MCF 10A (cell line): ENCODE results near the gene C5AR1. TPM values are rescaled to one million over a fixed set of nuclear protein-coding genes. Genes with fewer than 3 reads are reported as not detected.

Source experiments
- BruUV-seq: library from RNA; stranded (reverse); fragments of 400-500 nt; replicated peaks from 2 replicates; lab custom pipeline; 2021; lab: Mats Ljungman, UMichigan
- CTCF ChIA-PET: fragments of 300-600 bp; sonication (Branson Sonifier 250); formaldehyde crosslinking; extraction: SDS; loops from one replicate; lab custom pipeline; 2021; ENCODE audit warnings: antibody characterized with exemption, inconsistent platforms; lab: Yijun Ruan, JAX
- POLR2A ChIA-PET: fragments of 300-600, 350-650 bp; sonication (Branson Sonifier 250); formaldehyde crosslinking; extraction: SDS; loops from one replicate; lab custom pipeline; 2020; ENCODE audit warnings: antibody characterized with exemption, inconsistent platforms; lab: Yijun Ruan, JAX
- DNase-seq: peaks from one replicate; pipeline ENCODE4 v3.0.0-alpha.2; 2018; ENCODE audit not compliant: unreplicated experiment
- H3K27ac Mint-ChIP-seq: one replicate; pipeline ENCODE4 v1.8.0; 2022; ENCODE audit warnings: mild to moderate bottlenecking, low read depth, mixed read lengths; ENCODE audit not compliant: unreplicated experiment
- H3K27me3 Mint-ChIP-seq: one replicate; pipeline ENCODE4 v1.8.0; 2022; ENCODE audit warnings: mixed read lengths; ENCODE audit not compliant: insufficient read depth, unreplicated experiment
- H3K36me3 Mint-ChIP-seq: one replicate; pipeline ENCODE4 v1.8.0; 2022; ENCODE audit warnings: mild to moderate bottlenecking, moderate library complexity, mixed read lengths; ENCODE audit not compliant: insufficient read depth, unreplicated experiment
- H3K4me1 Mint-ChIP-seq: one replicate; pipeline ENCODE4 v1.8.0; 2022; ENCODE audit warnings: mixed read lengths; ENCODE audit not compliant: insufficient read depth, unreplicated experiment
- H3K4me3 Mint-ChIP-seq: one replicate; pipeline ENCODE4 v1.8.0; 2022; ENCODE audit warnings: mild to moderate bottlenecking, moderate library complexity, mixed read lengths; ENCODE audit not compliant: unreplicated experiment
- H3K9me3 Mint-ChIP-seq: one replicate; pipeline ENCODE4 v1.8.0; 2022; ENCODE audit warnings: mixed read lengths; ENCODE audit not compliant: unreplicated experiment
- intact Hi-C: fragments of 100-400 bp; cut with micrococcal nuclease; formaldehyde crosslinking; loops from 2 replicates; pipeline ENCODE4 v1.14.1; 2022
- total RNA-seq: library from RNA; stranded (reverse); gene quantifications from 2 replicates; pipeline ENCODE4 v1.2.3, GENCODE V29; 2022
- TF ChIP-seq, protein P1 (sequence below): fragments of 200-600 bp; IDR thresholded peaks from one replicate; pipeline ENCODE4 v1.8.0; 2022; ENCODE audit warnings: antibody characterized with exemption, mild to moderate bottlenecking; ENCODE audit not compliant: unreplicated experiment

C5AR1 gene
- total RNA-seq, 1 experiment from 2014 or later = 1.9 TPM

DNA sequence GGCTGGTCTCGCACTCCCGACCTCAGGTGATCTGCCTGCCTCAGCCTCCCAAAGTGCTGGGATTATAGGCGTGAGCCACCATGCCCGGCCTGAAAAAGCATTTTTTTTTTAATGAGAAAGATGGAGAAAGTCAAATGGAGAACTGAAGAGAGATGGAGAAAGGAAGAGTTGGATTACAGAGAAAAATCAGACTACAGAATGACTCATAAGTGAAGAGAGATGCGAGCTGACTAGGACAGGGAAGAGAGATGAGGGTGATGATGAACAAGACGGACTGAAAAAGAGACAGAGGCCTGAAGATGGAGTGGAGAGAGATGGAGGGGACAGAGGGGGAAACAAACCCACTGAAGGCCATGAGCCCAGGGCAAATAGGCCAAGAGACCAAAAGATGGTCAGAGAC is 41.0 kb downstream of the C5AR1 start:
- BruUV-seq = no TSS peak
- H3K36me3 Mint-ChIP-seq = peaks cover 47% of the 10 kb centered on the region
- intact Hi-C loops = no loop called here
- H3K9me3 Mint-ChIP-seq = no peaks in the 10 kb centered on the region
- DNase-seq = no peak
- ChIA-PET POLR2A (interaction anchor here (1.3 to 2.7 kb wide), 4 partner anchors 11 to 35 kb away, joined by 3 to 24 read pairs (median 16); no protein-coding TSS in a partner anchor), CTCF (interaction anchor here (0.6 to 2.8 kb wide), 5 partner anchors 21 to 122 kb away, joined by 3 to 24 read pairs (median 7); no protein-coding TSS in a partner anchor)
- H3K4me3 Mint-ChIP-seq = peak overlapping the region; percentile 19
- TF ChIP-seq, protein P1, sequence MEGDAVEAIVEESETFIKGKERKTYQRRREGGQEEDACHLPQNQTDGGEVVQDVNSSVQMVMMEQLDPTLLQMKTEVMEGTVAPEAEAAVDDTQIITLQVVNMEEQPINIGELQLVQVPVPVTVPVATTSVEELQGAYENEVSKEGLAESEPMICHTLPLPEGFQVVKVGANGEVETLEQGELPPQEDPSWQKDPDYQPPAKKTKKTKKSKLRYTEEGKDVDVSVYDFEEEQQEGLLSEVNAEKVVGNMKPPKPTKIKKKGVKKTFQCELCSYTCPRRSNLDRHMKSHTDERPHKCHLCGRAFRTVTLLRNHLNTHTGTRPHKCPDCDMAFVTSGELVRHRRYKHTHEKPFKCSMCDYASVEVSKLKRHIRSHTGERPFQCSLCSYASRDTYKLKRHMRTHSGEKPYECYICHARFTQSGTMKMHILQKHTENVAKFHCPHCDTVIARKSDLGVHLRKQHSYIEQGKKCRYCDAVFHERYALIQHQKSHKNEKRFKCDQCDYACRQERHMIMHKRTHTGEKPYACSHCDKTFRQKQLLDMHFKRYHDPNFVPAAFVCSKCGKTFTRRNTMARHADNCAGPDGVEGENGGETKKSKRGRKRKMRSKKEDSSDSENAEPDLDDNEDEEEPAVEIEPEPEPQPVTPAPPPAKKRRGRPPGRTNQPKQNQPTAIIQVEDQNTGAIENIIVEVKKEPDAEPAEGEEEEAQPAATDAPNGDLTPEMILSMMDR = no peak
- H3K27me3 Mint-ChIP-seq = no peaks in the 10 kb centered on the region
- no peak overlapping the region for H3K27ac Mint-ChIP-seq
- H3K4me1 Mint-ChIP-seq = peaks cover 18% of the 10 kb centered on the region

DNA sequence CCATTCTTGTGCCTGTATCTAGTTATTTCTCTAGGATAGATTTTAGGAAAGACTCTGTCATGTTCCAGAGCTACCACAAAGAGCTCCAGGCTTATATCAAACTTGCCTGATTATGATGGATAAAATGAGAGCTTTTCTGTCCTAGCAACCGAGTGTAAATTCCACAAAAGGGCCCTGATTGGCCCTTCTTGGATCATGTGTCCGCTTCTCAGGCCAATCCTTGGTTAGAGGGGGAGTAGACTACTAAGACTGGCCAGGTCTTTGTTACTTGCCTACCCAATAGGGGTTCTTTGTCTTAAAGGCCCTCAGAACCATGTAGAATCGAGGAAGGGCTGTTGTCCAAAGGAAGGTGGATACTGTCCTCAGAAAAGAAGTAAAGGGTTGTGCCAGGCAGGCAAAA is 41.9 kb downstream of the C5AR1 start:
- H3K4me3 Mint-ChIP-seq = no peak overlapping the region
- intact Hi-C loops = no loop called here
- H3K27ac Mint-ChIP-seq = peak overlapping the region; percentile 54
- TF ChIP-seq, protein P1 = no peak
- no peaks in the 10 kb centered on the region for H3K9me3 Mint-ChIP-seq
- BruUV-seq = no TSS peak
- H3K36me3 Mint-ChIP-seq = peaks cover 54% of the 10 kb centered on the region
- ChIA-PET CTCF (interaction anchor here (0.6 to 2.2 kb wide), 2 partner anchors 40 to 55 kb away, joined by 3 to 7 read pairs; no protein-coding TSS in a partner anchor), POLR2A (no interaction called here)
- no peaks in the 10 kb centered on the region for H3K27me3 Mint-ChIP-seq
- DNase-seq = peak; percentile 58
- H3K4me1 Mint-ChIP-seq = peaks cover 18% of the 10 kb centered on the region

DNA sequence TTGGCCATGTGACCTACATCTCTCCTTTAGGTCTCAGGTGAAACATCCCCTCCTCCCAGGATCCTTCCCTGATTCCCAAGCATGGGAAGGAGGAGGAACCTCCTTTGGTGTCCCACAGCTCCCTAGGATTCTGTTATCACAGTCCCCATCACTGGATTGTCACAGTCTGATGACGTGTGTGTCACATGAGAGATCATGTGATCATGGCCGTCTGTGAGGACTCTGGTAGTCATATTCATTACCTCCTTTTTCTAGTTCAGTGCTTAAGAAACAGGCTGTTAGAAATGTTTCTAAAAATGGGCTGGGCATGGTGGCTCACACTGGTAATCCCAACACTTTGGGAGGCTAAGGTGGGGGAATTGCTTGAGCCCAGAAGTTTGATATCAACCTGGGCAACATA is 42.4 kb downstream of the C5AR1 start:
- ChIA-PET POLR2A (no interaction called here), CTCF (interaction anchor here (0.6 to 2.2 kb wide), 2 partner anchors 39 to 63 kb away, joined by 3 to 7 read pairs; no protein-coding TSS in a partner anchor)
- peaks cover 59% of the 10 kb centered on the region for H3K36me3 Mint-ChIP-seq
- H3K4me3 Mint-ChIP-seq = no peak overlapping the region
- no peaks in the 10 kb centered on the region for H3K27me3 Mint-ChIP-seq
- BruUV-seq = no TSS peak
- intact Hi-C loops = no loop called here
- no peak for DNase-seq
- H3K9me3 Mint-ChIP-seq = no peaks in the 10 kb centered on the region
- TF ChIP-seq, protein P1 = no peak
- H3K4me1 Mint-ChIP-seq = peaks cover 18% of the 10 kb centered on the region
- H3K27ac Mint-ChIP-seq = peak overlapping the region; percentile 54

DNA sequence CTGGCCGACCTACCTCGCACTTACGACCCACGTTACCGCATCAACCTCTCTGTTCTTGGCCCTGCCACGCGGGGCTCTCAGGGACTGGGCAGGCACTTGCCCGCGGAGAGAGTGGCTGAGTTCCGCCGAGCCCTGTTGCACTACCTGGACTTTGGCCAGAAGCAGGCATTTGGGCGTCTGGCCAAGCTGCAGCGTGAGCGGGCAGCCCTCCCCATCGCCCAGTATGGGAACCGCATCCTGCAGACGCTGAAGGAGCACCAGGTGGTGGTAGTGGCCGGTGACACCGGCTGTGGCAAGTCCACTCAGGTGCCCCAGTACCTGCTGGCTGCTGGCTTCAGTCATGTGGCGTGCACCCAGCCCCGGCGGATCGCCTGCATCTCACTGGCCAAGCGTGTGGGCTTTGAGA is 43.6 kb downstream of the C5AR1 start:
- TF ChIP-seq, protein P1 = no peak
- H3K36me3 Mint-ChIP-seq = peaks cover 71% of the 10 kb centered on the region
- intact Hi-C loops = no loop called here
- no peaks in the 10 kb centered on the region for H3K27me3 Mint-ChIP-seq
- no TSS peak for BruUV-seq
- no peak for DNase-seq
- H3K27ac Mint-ChIP-seq = no peak overlapping the region
- H3K4me3 Mint-ChIP-seq = no peak overlapping the region
- H3K9me3 Mint-ChIP-seq = no peaks in the 10 kb centered on the region
- ChIA-PET POLR2A (no interaction called here), CTCF (no interaction called here)
- H3K4me1 Mint-ChIP-seq = peaks cover 18% of the 10 kb centered on the region
